C4-2B (cell line): Measurements from ENCODE around the gene SMPX.
A peak's percentile ranks its signal among the peaks of the same experiment; 100 is the strongest.

ENCODE experiments used
- H3K27ac ChIP-seq: fragments of 450-650 bp; 2 replicates; pipeline ENCODE4 v1.5.1; 2017
- CTCF ChIP-seq: fragments of 450-650 bp; conservative IDR thresholded peaks from 2 replicates; pipeline ENCODE4 v1.5.1; 2017; ENCODE audit warnings: mild to moderate bottlenecking
- ZFX ChIP-seq: fragments of 450-650 bp; IDR thresholded peaks from 2 replicates; pipeline ENCODE4 v1.6.1; 2017

SMPX gene

DNA sequence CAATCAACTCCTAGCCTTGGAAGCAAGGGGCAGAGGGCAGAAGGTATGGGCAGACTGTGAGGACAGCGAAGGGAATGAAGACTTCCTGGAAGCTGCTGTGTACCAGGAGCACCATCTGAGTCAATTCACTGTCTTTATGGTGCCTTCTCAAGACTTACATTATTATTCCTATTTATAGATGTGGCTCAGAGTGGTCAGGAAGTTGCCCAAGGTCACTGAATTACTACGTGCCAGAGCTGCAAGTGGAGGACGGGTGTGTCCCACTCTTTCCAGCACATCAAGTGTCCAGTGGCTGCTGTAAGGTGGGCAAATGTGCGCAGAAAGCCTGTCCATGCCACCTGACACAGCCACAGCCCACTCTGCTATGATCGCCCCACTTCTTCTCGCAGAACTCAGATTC lies 32.0 kb downstream of the SMPX start:
- H3K27ac ChIP-seq: no peak overlapping the region
- TF ChIP-seq ZFX: no peak
- TF ChIP-seq CTCF: no peak

DNA sequence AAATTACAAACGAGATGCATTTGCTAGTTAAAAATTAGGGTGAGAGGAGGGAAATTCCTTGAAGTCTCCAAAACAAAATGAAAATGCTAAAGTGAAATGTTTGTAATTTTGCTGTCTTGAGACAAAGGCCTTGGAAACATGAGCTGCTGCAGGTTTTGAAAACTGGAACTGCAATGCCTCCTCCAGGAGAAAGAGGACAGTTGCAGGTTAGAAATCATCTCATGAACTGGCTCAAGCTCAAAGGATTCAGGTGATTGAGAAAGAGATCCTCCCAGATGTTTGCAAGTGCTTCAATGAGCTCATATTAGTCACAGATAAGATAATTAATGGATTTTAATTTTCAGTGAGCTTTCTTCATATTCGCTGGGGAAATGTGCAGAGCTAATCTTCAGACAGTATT lies 32.4 kb downstream of the SMPX start:
- peak; percentile 51 for TF ChIP-seq CTCF
- TF ChIP-seq ZFX: no peak
- H3K27ac ChIP-seq: no peak overlapping the region

GRCh38 chrX:21723814-21724213 lies 34.1 kb downstream of the SMPX start:
- no peak overlapping the region for H3K27ac ChIP-seq
- TF ChIP-seq CTCF: no peak
- no peak for TF ChIP-seq ZFX

- no peak for TF ChIP-seq ZFX
- TF ChIP-seq CTCF: no peak
Observed at GRCh38 chrX:21723084-21723483, 34.8 kb downstream of the SMPX start.

GRCh38 chrX:21721195-21721594 lies 36.7 kb downstream of the SMPX start:
- H3K27ac ChIP-seq: no peak overlapping the region
- TF ChIP-seq ZFX (no peak), CTCF (no peak)

More at GRCh38 chrX:21723084-21723483, 34.8 kb downstream of the SMPX start:
- H3K27ac ChIP-seq: no peak overlapping the region

DNA sequence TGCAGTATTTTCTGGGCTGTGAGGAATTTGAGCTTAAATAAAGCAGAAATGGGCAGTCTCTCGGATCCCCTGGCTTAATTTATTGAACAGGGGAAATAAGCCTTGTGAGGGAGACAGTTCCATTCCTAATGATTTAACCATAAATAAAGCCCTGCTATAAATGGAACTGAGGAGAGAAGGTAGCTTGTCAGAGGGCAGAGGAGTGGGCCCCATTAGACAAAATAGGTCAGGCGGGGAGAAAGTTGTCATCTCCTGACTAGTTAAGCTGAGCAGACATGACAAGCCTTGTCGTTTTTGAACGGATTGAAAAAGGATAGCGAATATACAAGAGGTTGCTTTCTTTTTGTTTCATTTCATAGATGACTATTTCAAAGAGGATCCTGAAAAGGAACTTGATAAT lies 39.3 kb downstream of the SMPX start:
- TF ChIP-seq ZFX: no peak
- no peak for TF ChIP-seq CTCF
- no peak overlapping the region for H3K27ac ChIP-seq

GRCh38 chrX:21717802-21718201 lies 40.1 kb downstream of the SMPX start:
- TF ChIP-seq ZFX (no peak), CTCF (no peak)
- no peak overlapping the region for H3K27ac ChIP-seq
